WTC11 (cell line): Measurements from ENCODE around the gene RANBP3. TPM values are rescaled to one million over a fixed set of nuclear protein-coding genes. Genes with fewer than 3 reads are reported as not detected.
A peak's percentile ranks its signal among the peaks of the same experiment; 100 is the strongest.

Experiments used
- ATAC-seq: fragments of 200-7000 bp; cut with Tn5 transposase; 2 replicates; pipeline ENCODE4 v1.10.0; 2021; ENCODE audit warnings: mild to moderate bottlenecking, moderate library complexity
- CTCF ChIA-PET: fragments of 300-600 bp; sonication (Branson Sonifier 250); formaldehyde crosslinking; loops from one replicate; lab custom pipeline; 2021; ENCODE audit warnings: antibody characterized with exemption; lab: Charles Lee
- POLR2A ChIA-PET: fragments of 350-600 bp; sonication (Branson Sonifier 250); formaldehyde crosslinking; loops from one replicate; lab custom pipeline; 2021; ENCODE audit warnings: antibody characterized with exemption; lab: Charles Lee
- DNase-seq: peaks from one replicate; pipeline ENCODE4 v3.0.0; 2021; ENCODE audit warnings: low spot score
- H3K27ac Mint-ChIP-seq: 2 replicates; pipeline ENCODE4 v1.8.0; 2021; ENCODE audit warnings: mixed read lengths
- H3K27me3 Mint-ChIP-seq: 2 replicates; pipeline ENCODE4 v1.8.0; 2021; ENCODE audit warnings: low read depth, mild to moderate bottlenecking, moderate library complexity, mixed read lengths
- H3K36me3 Mint-ChIP-seq: 2 replicates; pipeline ENCODE4 v1.8.0; 2021; ENCODE audit warnings: mixed read lengths
- H3K4me1 Mint-ChIP-seq: 2 replicates; pipeline ENCODE4 v1.8.0; 2022; ENCODE audit warnings: mixed read lengths
- H3K4me3 Mint-ChIP-seq: 2 replicates; pipeline ENCODE4 v1.8.0; 2021; ENCODE audit warnings: mild to moderate bottlenecking, moderate library complexity, mixed read lengths
- H3K9me3 Mint-ChIP-seq: 2 replicates; pipeline ENCODE4 v1.8.0; 2021; ENCODE audit warnings: mixed read lengths
- ATF1 ChIP-seq: sonication (generic); formaldehyde crosslinking; IDR thresholded peaks from 2 replicates; pipeline ENCODE4 v1.8.1; 2023; ENCODE audit warnings: mild to moderate bottlenecking, moderate library complexity, missing genetic modification reagents
- ATF3 ChIP-seq: sonication (generic); formaldehyde crosslinking; conservative IDR thresholded peaks from 2 replicates; pipeline ENCODE4 v1.8.1; 2022; ENCODE audit warnings: mild to moderate bottlenecking, missing genetic modification reagents
- ATF6 ChIP-seq: sonication (generic); formaldehyde crosslinking; IDR thresholded peaks from 2 replicates; pipeline ENCODE4 v1.8.1; 2023; ENCODE audit warnings: mild to moderate bottlenecking, missing genetic modification reagents
- CBFB ChIP-seq: sonication (generic); formaldehyde crosslinking; IDR thresholded peaks from 2 replicates; pipeline ENCODE4 v1.8.1; 2022; ENCODE audit warnings: mild to moderate bottlenecking, low read depth, missing genetic modification reagents
- CREB1 ChIP-seq: sonication (generic); formaldehyde crosslinking; IDR thresholded peaks from 2 replicates; pipeline ENCODE4 v1.8.0; 2023; ENCODE audit warnings: mild to moderate bottlenecking, missing genetic modification reagents
- EMX1 ChIP-seq: fragments of 250-450 bp; sonication (Bioruptor Pico); IDR thresholded peaks from 2 replicates; pipeline ENCODE4 v1.8.0; 2021; ENCODE audit warnings: mild to moderate bottlenecking
- ETV6 ChIP-seq: sonication (generic); formaldehyde crosslinking; IDR thresholded peaks from 2 replicates; pipeline ENCODE4 v1.8.1; 2022; ENCODE audit warnings: mild to moderate bottlenecking, missing genetic modification reagents
- FOXJ3 ChIP-seq: sonication (generic); formaldehyde crosslinking; IDR thresholded peaks from 2 replicates; pipeline ENCODE4 v1.9.0; 2021; ENCODE audit warnings: missing genetic modification reagents, mild to moderate bottlenecking, borderline replicate concordance
- FOXK1 ChIP-seq: sonication (generic); formaldehyde crosslinking; IDR thresholded peaks from 2 replicates; pipeline ENCODE4 v1.8.0; 2022; ENCODE audit warnings: mild to moderate bottlenecking, moderate library complexity, missing genetic modification reagents
- GTF2I ChIP-seq: fragments of 250-450 bp; sonication (Bioruptor Pico); conservative IDR thresholded peaks from 2 replicates; pipeline ENCODE4 v1.4.0; 2021; ENCODE audit warnings: mild to moderate bottlenecking
- HMGA2 ChIP-seq: fragments of 250-450 bp; sonication (Bioruptor Pico); IDR thresholded peaks from 2 replicates; pipeline ENCODE4 v1.4.0; 2021; ENCODE audit warnings: mild to moderate bottlenecking, moderate library complexity
- IRF2 ChIP-seq: sonication (generic); formaldehyde crosslinking; IDR thresholded peaks from 2 replicates; pipeline ENCODE4 v1.8.0; 2022; ENCODE audit warnings: low read depth, missing genetic modification reagents, borderline replicate concordance
- JAZF1 ChIP-seq: fragments of 250-450 bp; sonication (Bioruptor Pico); IDR thresholded peaks from 2 replicates; pipeline ENCODE4 v1.9.0; 2021; ENCODE audit warnings: moderate library complexity, mild to moderate bottlenecking, inconsistent platforms
- MXD4 ChIP-seq: fragments of 250-450 bp; sonication (Bioruptor Pico); IDR thresholded peaks from 2 replicates; pipeline ENCODE4 v1.8.0; 2021; ENCODE audit warnings: mild to moderate bottlenecking, moderate library complexity, borderline replicate concordance
- NFE2L1 ChIP-seq: sonication (generic); formaldehyde crosslinking; IDR thresholded peaks from 2 replicates; pipeline ENCODE4 v1.8.1; 2023; ENCODE audit warnings: missing genetic modification reagents
- NR1H2 ChIP-seq: sonication (generic); formaldehyde crosslinking; IDR thresholded peaks from 2 replicates; pipeline ENCODE4 v1.9.0; 2021; ENCODE audit warnings: mild to moderate bottlenecking, moderate library complexity, missing genetic modification reagents
- NR2C2 ChIP-seq: sonication (generic); formaldehyde crosslinking; IDR thresholded peaks from 2 replicates; pipeline ENCODE4 v1.8.0; 2022; ENCODE audit warnings: mild to moderate bottlenecking, missing genetic modification reagents
- PRDM15 ChIP-seq: sonication (generic); formaldehyde crosslinking; IDR thresholded peaks from 2 replicates; pipeline ENCODE4 v1.8.0; 2022; ENCODE audit warnings: missing genetic modification reagents
- RELA ChIP-seq: sonication (generic); formaldehyde crosslinking; IDR thresholded peaks from 2 replicates; pipeline ENCODE4 v1.8.1; 2022; ENCODE audit warnings: missing genetic modification reagents, mild to moderate bottlenecking, borderline replicate concordance
- ZBTB21 ChIP-seq: sonication (generic); formaldehyde crosslinking; IDR thresholded peaks from 2 replicates; pipeline ENCODE4 v1.8.1; 2023; ENCODE audit warnings: mild to moderate bottlenecking, missing genetic modification reagents, borderline replicate concordance
- ZMAT4 ChIP-seq: fragments of 250-450 bp; sonication (Bioruptor Pico); IDR thresholded peaks from 2 replicates; pipeline ENCODE4 v1.9.0; 2021; ENCODE audit warnings: mild to moderate bottlenecking
- ZNF121 ChIP-seq: sonication (generic); formaldehyde crosslinking; IDR thresholded peaks from 2 replicates; pipeline ENCODE4 v1.8.0; 2023; ENCODE audit warnings: missing genetic modification reagents
- ZNF138 ChIP-seq: sonication (generic); formaldehyde crosslinking; conservative IDR thresholded peaks from 2 replicates; pipeline ENCODE4 v1.8.1; 2022; ENCODE audit warnings: mild to moderate bottlenecking, moderate library complexity, missing genetic modification reagents
- ZNF232 ChIP-seq: sonication (generic); formaldehyde crosslinking; IDR thresholded peaks from 2 replicates; pipeline ENCODE4 v1.8.0; 2022; ENCODE audit warnings: mild to moderate bottlenecking, missing genetic modification reagents
- ZNF263 ChIP-seq: sonication (generic); formaldehyde crosslinking; IDR thresholded peaks from 2 replicates; pipeline ENCODE4 v1.8.1; 2022; ENCODE audit warnings: low read depth, mild to moderate bottlenecking, moderate library complexity, missing genetic modification reagents
- ZNF396 ChIP-seq: fragments of 250-450 bp; sonication (Bioruptor Pico); IDR thresholded peaks from 2 replicates; pipeline ENCODE4 v1.8.0; 2021; ENCODE audit warnings: mild to moderate bottlenecking, moderate library complexity, borderline replicate concordance
- ZSCAN18 ChIP-seq: fragments of 250-450 bp; sonication (Bioruptor Pico); IDR thresholded peaks from 2 replicates; pipeline ENCODE4 v2.1.2; 2022; ENCODE audit warnings: mild to moderate bottlenecking, moderate library complexity
- total RNA-seq: library from RNA; stranded (reverse); gene quantifications from 3 replicates; pipeline ENCODE4 v1.2.3, GENCODE V29; 2021
- TF ChIP-seq, protein P1 (sequence below): sonication (generic); formaldehyde crosslinking; IDR thresholded peaks from 2 replicates; pipeline ENCODE4 v1.8.0; 2023; ENCODE audit warnings: missing genetic modification reagents

The RANBP3 gene
- total RNA-seq, 1 experiment from 2014 or later, result 76.3 TPM

DNA sequence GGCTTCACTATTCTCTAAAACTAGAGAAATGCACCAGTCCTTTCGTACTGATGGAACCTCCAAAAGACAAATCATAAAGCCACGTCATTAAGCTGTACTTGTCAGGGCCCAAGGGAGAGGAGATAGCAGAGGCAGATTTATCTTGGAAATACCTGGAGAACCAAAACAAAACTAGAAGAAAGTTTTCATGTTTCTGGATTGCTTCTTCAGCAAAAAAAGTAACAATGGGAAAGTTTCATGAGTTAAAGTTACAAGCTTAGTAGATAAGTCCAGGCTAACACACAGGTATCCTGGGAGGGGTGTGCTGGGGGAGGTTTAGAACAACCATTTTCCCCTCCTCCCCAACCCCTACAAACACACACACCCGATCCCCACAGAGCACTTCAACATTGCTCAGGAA is 21.6 kb downstream of the RANBP3 start:
- ATAC-seq, result no peak
- no peaks in the 10 kb centered on the region for H3K27me3 Mint-ChIP-seq
- ChIA-PET POLR2A (no interaction called here), CTCF (interaction anchor here (1.0 to 5.2 kb wide), 3 partner anchors 12 to 152 kb away, joined by 3 to 41 read pairs (median 10); no protein-coding TSS in a partner anchor)
- no peaks in the 10 kb centered on the region for H3K36me3 Mint-ChIP-seq
- no peaks in the 10 kb centered on the region for H3K9me3 Mint-ChIP-seq
- TF ChIP-seq ATF3, result no peak
- TF ChIP-seq NFE2L1 (CRISPR knock-in tag), result no peak
- TF ChIP-seq, protein P1, sequence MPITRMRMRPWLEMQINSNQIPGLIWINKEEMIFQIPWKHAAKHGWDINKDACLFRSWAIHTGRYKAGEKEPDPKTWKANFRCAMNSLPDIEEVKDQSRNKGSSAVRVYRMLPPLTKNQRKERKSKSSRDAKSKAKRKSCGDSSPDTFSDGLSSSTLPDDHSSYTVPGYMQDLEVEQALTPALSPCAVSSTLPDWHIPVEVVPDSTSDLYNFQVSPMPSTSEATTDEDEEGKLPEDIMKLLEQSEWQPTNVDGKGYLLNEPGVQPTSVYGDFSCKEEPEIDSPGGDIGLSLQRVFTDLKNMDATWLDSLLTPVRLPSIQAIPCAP, result no peak
- TF ChIP-seq NR1H2 (CRISPR knock-in tag), result no peak
- no peak for TF ChIP-seq ZSCAN18
- TF ChIP-seq ATF1, result no peak
- TF ChIP-seq ZNF232, result no peak
- no peak for TF ChIP-seq GTF2I (CRISPR knock-in tag)
- no peak for TF ChIP-seq PRDM15 (CRISPR knock-in tag)
- no peak for TF ChIP-seq ETV6 (CRISPR knock-in tag)
- TF ChIP-seq ZNF396, result no peak
- TF ChIP-seq FOXK1 (CRISPR knock-in tag), result no peak
- TF ChIP-seq RELA (CRISPR knock-in tag), result no peak
- TF ChIP-seq ZNF138 (CRISPR knock-in tag), result no peak
- no peak overlapping the region for H3K27ac Mint-ChIP-seq
- no peak for DNase-seq
- H3K4me1 Mint-ChIP-seq, result peaks cover 85% of the 10 kb centered on the region
- no peak overlapping the region for H3K4me3 Mint-ChIP-seq

- CTCF ChIA-PET, result interaction anchor here (1.0 to 5.2 kb wide), 3 partner anchors 13 to 152 kb away, joined by 3 to 41 read pairs (median 10); no protein-coding TSS in a partner anchor
- Mint-ChIP-seq H3K27ac (no peak overlapping the region), H3K4me1 (peaks cover 88% of the 10 kb centered on the region), H3K9me3 (no peaks in the 10 kb centered on the region), H3K4me3 (no peak overlapping the region)
- POLR2A ChIA-PET, result no interaction called here
- no peak for TF ChIP-seq EMX1
- TF ChIP-seq, all 79 proteins: peak for 0
- DNase-seq (no peak), ATAC-seq (no peak)
- Mint-ChIP-seq H3K36me3 (no peaks in the 10 kb centered on the region), H3K27me3 (no peaks in the 10 kb centered on the region)
Observed at GRCh38 chr19:5955636-5955935, 22.4 kb downstream of the RANBP3 start.

DNA sequence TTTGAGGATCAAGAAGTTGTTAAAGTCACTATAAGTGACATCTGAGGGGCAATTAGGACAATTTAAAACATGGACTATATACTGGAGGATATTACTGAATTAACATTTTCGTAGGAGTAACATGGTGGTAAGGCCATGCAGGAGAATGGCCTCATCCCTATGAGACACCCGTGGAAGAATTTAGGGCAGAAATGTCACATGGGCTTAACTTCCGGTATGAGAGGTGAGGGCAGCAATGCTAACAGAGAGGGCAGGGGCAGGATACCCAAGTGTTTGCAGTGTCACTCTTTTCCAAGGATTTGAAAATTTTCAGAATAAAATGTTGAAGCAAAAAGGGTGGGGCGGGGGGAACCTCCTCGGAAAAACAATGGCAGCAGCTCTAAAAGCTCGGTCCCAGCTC is 23.6 kb downstream of the RANBP3 start:
- Mint-ChIP-seq H3K4me1 (peaks cover 95% of the 10 kb centered on the region), H3K27ac (peak overlapping the region; percentile 88), H3K9me3 (no peaks in the 10 kb centered on the region), H3K27me3 (no peaks in the 10 kb centered on the region; the same call in 1 of the 2 replicates), H3K4me3 (0 out of 2 replicates have a peak overlapping the region, but pooled peaks have one; percentile 6), H3K36me3 (no peaks in the 10 kb centered on the region)
- ChIA-PET POLR2A (no interaction called here), CTCF (interaction anchor here (0.9 to 9.0 kb wide), 3 partner anchors 14 to 150 kb away, joined by 4 to 95 read pairs (median 10); no protein-coding TSS in a partner anchor)
- ATAC-seq (no peak), DNase-seq (no peak)
- no peak for TF ChIP-seq HMGA2 (CRISPR knock-in tag)
- no peak for TF ChIP-seq MXD4 (CRISPR knock-in tag)
- no peak for TF ChIP-seq ATF6
- TF ChIP-seq ZBTB21, result no peak
- no peak for TF ChIP-seq ZMAT4 (CRISPR knock-in tag)
- TF ChIP-seq CREB1 (CRISPR knock-in tag), result no peak
- TF ChIP-seq FOXJ3 (CRISPR knock-in tag), result no peak
- TF ChIP-seq JAZF1 (CRISPR knock-in tag), result no peak
- no peak for TF ChIP-seq NR2C2 (CRISPR knock-in tag)
- TF ChIP-seq ZNF263 (CRISPR knock-in tag), result no peak
- TF ChIP-seq IRF2 (CRISPR knock-in tag), result no peak
- TF ChIP-seq CBFB, result no peak
- TF ChIP-seq ZNF121 (CRISPR knock-in tag), result no peak
